ENCODE measurements around the gene NELFCD. TPM values are rescaled to one million over a fixed set of nuclear protein-coding genes. Genes with fewer than 3 reads are reported as not detected.
"Not testable (repeated sequence)": the region's sequence is repeated elsewhere in the genome, so short reads cannot be mapped to it uniquely, and the experiment has no call there.

The NELFCD gene
- total and polyA plus RNA-seq, 2 donors (not counting 1 experiment from before 2014, with no cell fraction given), result 46.9 to 78.8 TPM

DNA sequence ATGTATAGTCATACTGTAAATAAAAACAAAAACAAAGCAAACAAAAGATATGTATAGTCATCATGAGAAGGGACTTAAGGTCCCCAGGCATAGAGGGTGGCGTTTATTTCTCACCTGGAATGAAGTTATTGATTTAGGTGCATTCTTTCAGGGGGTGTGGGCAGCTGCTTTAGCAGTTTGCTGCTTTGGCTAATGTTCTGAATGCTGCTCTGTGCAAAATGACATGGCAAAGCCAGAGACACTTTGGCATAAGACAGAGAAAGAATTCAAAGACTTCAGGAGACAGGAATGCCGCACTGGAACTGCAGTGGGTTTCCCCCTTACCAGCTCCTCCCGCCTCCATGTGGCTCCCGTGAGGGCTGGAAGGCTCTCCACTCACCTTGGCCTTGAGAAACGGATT lies 36.4 kb upstream of the NELFCD start:
- Histone ChIP-seq H3K27ac (ENCODE audit: insufficient read depth, low read length) (no peak overlapping the region), H3K9me3 (ENCODE audit: control insufficient read depth, insufficient read depth, low read depth, low read length) (no peaks in the 10 kb centered on the region), H3K79me2 (ENCODE audit: control insufficient read depth, insufficient read depth, low read length) (no peaks in the 10 kb centered on the region), H3K4me1 (ENCODE audit: control insufficient read depth, extremely low read depth, insufficient read depth, low read length) (no peaks in the 10 kb centered on the region), H3K9ac (ENCODE audit: insufficient read depth, low read length) (no peak overlapping the region), H2AFZ (ENCODE audit: low read length) (no peak overlapping the region), H4K20me1 (ENCODE audit: control insufficient read depth, extremely low read depth, insufficient read depth, low read length) (no peaks in the 10 kb centered on the region), H3K36me3 (ENCODE audit: control insufficient read depth, insufficient read depth, low read length) (no peaks in the 10 kb centered on the region), H3K27me3 (ENCODE audit: control insufficient read depth, insufficient read depth, low read length) (no peaks in the 10 kb centered on the region), H3K4me3 (replicated peaks in 1 of 4; ENCODE audit: control extremely low read depth in 1 of 4, insufficient read depth in 1 of 4, low read depth in 3 of 4, low read length in 4 of 4) (no peak overlapping the region), H3K4me2 (ENCODE audit: extremely low read depth, insufficient read depth, low read length) (no peak overlapping the region)
- DNase-seq (ENCODE audit: low read depth in 2 of 2), result no peak
- TF ChIP-seq EZH2 (IDR thresholded peaks at IDR 0.05; ENCODE audit: low read length, missing control alignments), result no peak
- TF ChIP-seq, protein P1, sequence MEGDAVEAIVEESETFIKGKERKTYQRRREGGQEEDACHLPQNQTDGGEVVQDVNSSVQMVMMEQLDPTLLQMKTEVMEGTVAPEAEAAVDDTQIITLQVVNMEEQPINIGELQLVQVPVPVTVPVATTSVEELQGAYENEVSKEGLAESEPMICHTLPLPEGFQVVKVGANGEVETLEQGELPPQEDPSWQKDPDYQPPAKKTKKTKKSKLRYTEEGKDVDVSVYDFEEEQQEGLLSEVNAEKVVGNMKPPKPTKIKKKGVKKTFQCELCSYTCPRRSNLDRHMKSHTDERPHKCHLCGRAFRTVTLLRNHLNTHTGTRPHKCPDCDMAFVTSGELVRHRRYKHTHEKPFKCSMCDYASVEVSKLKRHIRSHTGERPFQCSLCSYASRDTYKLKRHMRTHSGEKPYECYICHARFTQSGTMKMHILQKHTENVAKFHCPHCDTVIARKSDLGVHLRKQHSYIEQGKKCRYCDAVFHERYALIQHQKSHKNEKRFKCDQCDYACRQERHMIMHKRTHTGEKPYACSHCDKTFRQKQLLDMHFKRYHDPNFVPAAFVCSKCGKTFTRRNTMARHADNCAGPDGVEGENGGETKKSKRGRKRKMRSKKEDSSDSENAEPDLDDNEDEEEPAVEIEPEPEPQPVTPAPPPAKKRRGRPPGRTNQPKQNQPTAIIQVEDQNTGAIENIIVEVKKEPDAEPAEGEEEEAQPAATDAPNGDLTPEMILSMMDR (conservative IDR thresholded peaks at IDR 0.05 in 1 of 2, IDR thresholded peaks at IDR 0.05 in 1 of 2; ENCODE audit: low read depth in 1 of 2, low read length in 2 of 2), result no peak

DNA sequence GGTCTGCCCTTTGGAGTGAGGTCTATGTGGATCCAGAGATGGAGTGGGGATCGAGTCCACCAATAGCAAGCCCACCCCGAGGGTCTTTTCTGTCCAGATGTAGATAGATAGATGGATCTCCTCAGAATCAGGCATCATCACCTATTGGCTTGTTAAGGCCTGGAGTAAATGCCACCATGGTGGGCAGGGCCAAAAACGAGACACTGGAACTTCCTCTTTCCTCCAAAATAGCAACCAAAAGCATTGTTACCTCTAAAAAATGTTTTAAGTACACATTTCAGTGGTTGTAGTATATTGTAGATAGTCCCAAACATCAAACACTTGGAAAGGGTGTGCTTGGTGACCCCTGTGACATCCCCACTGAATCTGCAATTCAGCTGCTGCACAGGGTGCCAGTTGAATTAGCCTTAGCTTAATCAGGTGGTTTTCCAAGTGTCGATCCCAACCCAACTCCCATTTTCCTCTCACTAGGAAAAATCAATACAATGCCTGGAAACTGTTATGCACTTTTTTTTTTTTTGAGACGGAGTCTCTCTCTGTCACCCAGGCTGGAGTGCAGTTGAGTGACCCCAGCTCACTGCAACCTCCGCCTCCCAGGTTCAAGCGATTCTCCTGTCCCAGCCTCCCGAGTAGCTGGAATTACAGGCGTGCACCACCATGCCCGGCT lies 35.0 kb upstream of the NELFCD start:
- Histone ChIP-seq H3K4me2 (ENCODE audit: extremely low read depth, insufficient read depth, low read length) (no peak overlapping the region), H3K27me3 (ENCODE audit: control insufficient read depth, insufficient read depth, low read length) (no peaks in the 10 kb centered on the region)
- no peak for DNase-seq (ENCODE audit: low read depth in 2 of 2)

DNA sequence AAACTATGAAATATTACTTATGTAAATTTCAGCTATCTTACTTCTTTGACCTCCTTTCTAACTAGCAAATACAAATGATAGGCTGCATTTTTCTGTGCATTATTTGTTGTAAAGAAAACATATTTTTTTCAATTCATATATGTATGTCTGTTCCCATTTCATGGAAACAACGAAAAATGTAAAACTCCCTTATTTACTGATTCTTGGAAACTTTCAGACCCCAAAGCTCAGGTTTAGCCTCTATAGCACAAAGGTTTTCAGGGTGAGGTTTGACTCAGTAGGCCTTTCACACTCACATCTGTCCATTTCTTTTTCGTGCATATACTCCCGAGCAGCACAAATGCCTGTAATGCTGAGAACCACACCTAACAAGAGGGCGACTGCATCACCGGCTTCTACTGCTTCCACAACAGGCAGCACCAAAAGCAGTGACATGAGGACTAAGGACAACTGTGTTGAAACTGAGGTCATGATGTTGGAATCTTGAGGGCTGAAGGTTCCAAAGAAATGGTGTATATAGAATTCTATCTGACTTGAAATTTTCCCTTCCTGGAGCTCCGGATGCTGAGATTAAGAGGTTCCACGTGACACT lies 33.2 kb upstream of the NELFCD start:
- H3K79me2 ChIP-seq (ENCODE audit: control insufficient read depth, insufficient read depth, low read length); H3K36me3 ChIP-seq (ENCODE audit: control insufficient read depth, insufficient read depth, low read length); H3K4me2 ChIP-seq (ENCODE audit: extremely low read depth, insufficient read depth, low read length); H3K9ac ChIP-seq (ENCODE audit: insufficient read depth, low read length); H3K27ac ChIP-seq (ENCODE audit: insufficient read depth, low read length); DNase-seq (ENCODE audit: low read depth in 2 of 2); H3K9me3 ChIP-seq (ENCODE audit: control insufficient read depth, insufficient read depth, low read depth, low read length); H3K4me1 ChIP-seq (ENCODE audit: control insufficient read depth, extremely low read depth, insufficient read depth, low read length); H4K20me1 ChIP-seq (ENCODE audit: control insufficient read depth, extremely low read depth, insufficient read depth, low read length); H3K27me3 ChIP-seq (ENCODE audit: control insufficient read depth, insufficient read depth, low read length); H2AFZ ChIP-seq (ENCODE audit: low read length); H3K4me3 ChIP-seq (replicated peaks in 1 of 4; ENCODE audit: control extremely low read depth in 1 of 4, insufficient read depth in 1 of 4, low read depth in 3 of 4, low read length in 4 of 4): not testable (repeated sequence)

More for the DNA sequence above, 35.0 kb upstream of the NELFCD start:
- no peak overlapping the region for H2AFZ ChIP-seq (ENCODE audit: low read length)
- no peaks in the 10 kb centered on the region for H3K4me1 ChIP-seq (ENCODE audit: control insufficient read depth, extremely low read depth, insufficient read depth, low read length)
- no peak overlapping the region for H3K4me3 ChIP-seq (replicated peaks in 1 of 4; ENCODE audit: control extremely low read depth in 1 of 4, insufficient read depth in 1 of 4, low read depth in 3 of 4, low read length in 4 of 4)
- no peaks in the 10 kb centered on the region for H3K36me3 ChIP-seq (ENCODE audit: control insufficient read depth, insufficient read depth, low read length)
- H3K27ac ChIP-seq (ENCODE audit: insufficient read depth, low read length), result no peak overlapping the region
- H3K79me2 ChIP-seq (ENCODE audit: control insufficient read depth, insufficient read depth, low read length), result no peaks in the 10 kb centered on the region
- no peaks in the 10 kb centered on the region for H3K9me3 ChIP-seq (ENCODE audit: control insufficient read depth, insufficient read depth, low read depth, low read length)
- no peaks in the 10 kb centered on the region for H4K20me1 ChIP-seq (ENCODE audit: control insufficient read depth, extremely low read depth, insufficient read depth, low read length)
- TF ChIP-seq, protein P1 (conservative IDR thresholded peaks at IDR 0.05 in 1 of 2, IDR thresholded peaks at IDR 0.05 in 1 of 2; ENCODE audit: low read depth in 1 of 2, low read length in 2 of 2), result no peak
- no peak for TF ChIP-seq EZH2 (IDR thresholded peaks at IDR 0.05; ENCODE audit: low read length, missing control alignments)
- H3K9ac ChIP-seq (ENCODE audit: insufficient read depth, low read length), result no peak overlapping the region

Measured in fibroblast of lung (primary cell).